ENCODE measurements around the gene MPO.

DNA sequence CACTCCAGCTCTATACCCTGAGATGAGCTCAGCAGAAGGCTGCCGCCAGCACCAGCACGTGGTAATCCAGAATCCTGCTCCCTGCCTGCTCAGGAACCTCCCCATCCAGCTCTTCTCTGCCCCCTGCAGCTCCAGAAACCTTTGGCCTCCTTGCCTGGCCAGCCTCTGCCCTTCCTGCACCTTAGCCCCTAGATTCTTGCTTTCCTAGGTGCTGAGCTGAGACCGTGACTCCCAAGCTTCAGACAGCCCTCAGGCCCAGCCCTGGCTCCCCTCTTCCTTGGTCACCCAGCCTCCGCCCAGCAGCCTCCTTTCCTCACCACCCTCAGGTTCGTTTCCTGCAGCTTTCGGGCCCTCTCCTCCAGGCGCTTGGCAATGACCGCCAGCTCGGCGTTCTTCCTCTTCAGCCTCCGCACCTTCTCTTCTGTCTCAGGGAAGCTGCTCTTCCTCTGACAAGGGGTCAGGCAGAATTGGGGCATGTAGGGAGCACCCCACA, 45.3 kb upstream of the MPO start:
- no peak for TF ChIP-seq EZH2 (IDR thresholded peaks at IDR 0.05; ENCODE audit: insufficient read depth, poor library complexity, severe bottlenecking)
- no peak for TF ChIP-seq EZH2phosphoT487 (IDR thresholded peaks at IDR 0.05; ENCODE audit: insufficient read depth, low read depth)

Measured in GM23248 (cell line).